A549 (cell line): Measurements from ENCODE around the gene BAHCC1. TPM values are rescaled to one million over a fixed set of nuclear protein-coding genes. Genes with fewer than 3 reads are reported as not detected.
A peak's percentile ranks its signal among the peaks of the same experiment; 100 is the strongest.

Source experiments
- ATAC-seq, 2 experiments: fragments of 200-7000 bp in 1 of 2; fragments of >200 bp in 1 of 2; cut with Nextera tagmentation in 1 of 2; cut with Tn5 transposase in 1 of 2; 3 replicates each; pipeline versions ENCODE4 v1.8.0 to v1.9.1; 2018 to 2020; ENCODE audit warnings: mild to moderate bottlenecking in 1 of 2, moderate library complexity in 1 of 2
- CTCF ChIA-PET: fragments of 300-600 bp; sonication (Branson Sonifier 250); formaldehyde crosslinking; extraction: SDS; loops from one replicate; lab custom pipeline; 2021; ENCODE audit warnings: antibody characterized with exemption, inconsistent platforms; lab: Yijun Ruan, JAX
- POLR2A ChIA-PET: fragments of 350-600 bp; formaldehyde crosslinking; extraction: SDS; loops from one replicate; lab custom pipeline; 2021; ENCODE audit warnings: antibody characterized with exemption, inconsistent platforms; lab: Yijun Ruan, JAX
- DNase-seq, 2 experiments: peaks; one replicate each; pipeline versions ENCODE4 v3.0.0 to v3.0.0-alpha.2; 2011 to 2016; ENCODE audit warnings: low read depth in 1 of 2, low spot score in 1 of 2
- FAIRE-seq: peaks from 2 replicates; lab custom pipeline; 2011; peaks lifted over from hg19 to GRCh38; lab: Jason Lieb, UNC
- H3K27ac ChIP-seq, 2 experiments: fragments of >200 bp; sonication (Bioruptor Twin); formaldehyde crosslinking; 3 replicates each; pipeline ENCODE4 v1.5.1; 2016 to 2017
- H3K4me1 ChIP-seq: fragments of >200 bp; sonication (Bioruptor Twin); formaldehyde crosslinking; 3 replicates; pipeline ENCODE4 v1.6.1; 2016
- H3K4me2 ChIP-seq: fragments of >200 bp; sonication (Bioruptor Twin); formaldehyde crosslinking; 3 replicates; pipeline ENCODE4 v1.6.1; 2016
- H3K4me3 ChIP-seq: fragments of >200 bp; sonication (Bioruptor Twin); formaldehyde crosslinking; 3 replicates; pipeline ENCODE4 v1.5.1; 2016
- H3K9me3 ChIP-seq: fragments of >200 bp; sonication (Bioruptor Twin); formaldehyde crosslinking; 3 replicates; pipeline ENCODE4 v1.6.1; 2016
- ATOH8 ChIP-seq: fragments of 250-450 bp; sonication (Bioruptor Pico); IDR thresholded peaks from 2 replicates; pipeline ENCODE4 v1.5.0; 2020; ENCODE audit warnings: low read depth, mild to moderate bottlenecking, moderate library complexity
- E2F6 ChIP-seq: IDR thresholded peaks from 2 replicates; pipeline ENCODE4 v1.6.1; 2012; ENCODE audit warnings: low read depth, borderline replicate concordance
- EHMT2 ChIP-seq: fragments of 200-600 bp; sonication (generic); IDR thresholded peaks from 2 replicates; pipeline ENCODE4 v1.6.1; 2016; ENCODE audit warnings: antibody characterized with exemption, low read depth, mild to moderate bottlenecking, moderate library complexity
- EP300 ChIP-seq, 2 experiments: fragments of >200 bp; sonication (Bioruptor Twin); formaldehyde crosslinking; IDR thresholded peaks; 2 replicates in 1 of 2; 3 replicates in 1 of 2; pipeline ENCODE4 v1.6.1; 2016 to 2017
- ESRRA ChIP-seq: fragments of 150-350 bp; IDR thresholded peaks from 2 replicates; pipeline ENCODE4 v1.6.1; 2014; ENCODE audit warnings: mild to moderate bottlenecking, low read length, borderline replicate concordance
- GATA3 ChIP-seq: IDR thresholded peaks from 2 replicates; pipeline ENCODE4 v1.6.1; 2012; ENCODE audit warnings: borderline replicate concordance
- HDAC2 ChIP-seq: fragments of 200-600 bp; sonication (generic); IDR thresholded peaks from 2 replicates; pipeline ENCODE4 v1.6.1; 2016
- HMGXB4 ChIP-seq: fragments of 250-450 bp; sonication (Bioruptor Pico); IDR thresholded peaks from 2 replicates; pipeline ENCODE4 v1.5.0; 2021; ENCODE audit warnings: mild to moderate bottlenecking, moderate library complexity, borderline replicate concordance
- HOXB13 ChIP-seq: fragments of 250-450 bp; sonication (Bioruptor Pico); IDR thresholded peaks from 2 replicates; pipeline ENCODE4 v1.5.0; 2020; ENCODE audit warnings: low read depth, mild to moderate bottlenecking, moderate library complexity
- KDM5A ChIP-seq: fragments of 200-600 bp; sonication (generic); IDR thresholded peaks from 2 replicates; pipeline ENCODE4 v1.6.1; 2016; ENCODE audit warnings: antibody characterized with exemption, mild to moderate bottlenecking
- NFE2L2 ChIP-seq: fragments of 150-350 bp; conservative IDR thresholded peaks from 2 replicates; pipeline ENCODE4 v1.6.1; 2014; ENCODE audit warnings: low read length
- NR3C1 ChIP-seq: fragments of >200 bp; sonication (Bioruptor Twin); formaldehyde crosslinking; IDR thresholded peaks from 3 replicates; pipeline ENCODE4 v1.6.1; 2017
- PBX3 ChIP-seq: IDR thresholded peaks from 2 replicates; pipeline ENCODE4 v1.6.1; 2012
- PHF8 ChIP-seq: fragments of 200-600 bp; sonication (generic); IDR thresholded peaks from 2 replicates; pipeline ENCODE4 v1.6.1; 2016; ENCODE audit warnings: low read depth, mild to moderate bottlenecking, antibody characterized with exemption, moderate library complexity, borderline replicate concordance
- RCOR1 ChIP-seq: fragments of 150-350 bp; IDR thresholded peaks from 2 replicates; pipeline ENCODE4 v1.6.1; 2014; ENCODE audit warnings: antibody characterized with exemption, low read length, low read depth
- REST ChIP-seq: fragments of 200-600 bp; sonication (generic); IDR thresholded peaks from 2 replicates; pipeline ENCODE4 v1.6.1; 2016; ENCODE audit warnings: antibody characterized with exemption, mild to moderate bottlenecking, moderate library complexity
- SREBF2 ChIP-seq: fragments of 450-650 bp; IDR thresholded peaks from 2 replicates; pipeline ENCODE4 v1.6.1; 2014; ENCODE audit warnings: mild to moderate bottlenecking, moderate library complexity
- USF2 ChIP-seq: fragments of 450-650 bp; IDR thresholded peaks from 2 replicates; pipeline ENCODE4 v1.6.1; 2014; ENCODE audit warnings: antibody characterized with exemption
- ZC3H11A ChIP-seq: fragments of 450-650 bp; IDR thresholded peaks from 2 replicates; pipeline ENCODE4 v1.6.1; 2014; ENCODE audit warnings: antibody characterized with exemption, mild to moderate bottlenecking
- ZSCAN20 ChIP-seq: fragments of 250-450 bp; sonication (Bioruptor Pico); IDR thresholded peaks from 2 replicates; pipeline ENCODE4 v1.8.0; 2022; ENCODE audit warnings: mild to moderate bottlenecking, moderate library complexity
- WGBS: methylation state at CpG from one replicate; pipeline ENCODE4 v1.1.6; 2017; ENCODE audit errors: missing lambda C conversion rate; 5-methylcytosine and 5-hydroxymethylcytosine counted together
- polyA plus RNA-seq, 4 experiments: library from polyadenylated mRNA; depleted of rRNA in 3 of 4; stranded (reverse); fragments of >200 nt; fragmentation: RNase III in 1 of 4; extraction: RNeasy Plus Mini Kit Qiagen cat#74134 plus additional on column Dnase treatment in 1 of 4; gene quantifications; 2 replicates in 3 of 4; 3 replicates in 1 of 4; pipeline ENCODE4 v1.2.3, GENCODE V29; 2011 to 2017

BAHCC1 gene
- polyA plus RNA-seq, 2 of the 4 experiments (the other 2 are of a cell fraction), result 2.6 to 5.8 TPM

- TF ChIP-seq SREBF2, result no peak
- no peak for TF ChIP-seq EHMT2
- TF ChIP-seq, all 56 proteins: peak for 0
These were observed 87.4 kb downstream of the BAHCC1 start (continued) for GRCh38 chr17:81482673-81483072.

- no peak for ATAC-seq
- peak overlapping the region in 1 of 2 experiments; percentile 89; a peak in 2 of 6 replicates for H3K27ac ChIP-seq
- no peak for DNase-seq
- TF ChIP-seq ATOH8 (CRISPR knock-in tag), result no peak
- TF ChIP-seq GATA3, result no peak
- no peak for TF ChIP-seq ESRRA
- CTCF ChIA-PET, result interaction anchor here (0.7 to 8.6 kb wide), 45 partner anchors 10 to 233 kb away, joined by 3 to 184 read pairs (median 14); partner anchors contain the start of genes ACTG1 and BAHCC1
- FAIRE-seq, result no peak
- POLR2A ChIA-PET, result no interaction called here
- H3K4me1 ChIP-seq, result peaks cover 29% of the 10 kb centered on the region
- no peak overlapping the region for H3K4me3 ChIP-seq
- no peaks in the 10 kb centered on the region for H3K9me3 ChIP-seq
- 85% methylated on average over 29 of the region's 29 CpGs for WGBS
- H3K4me2 ChIP-seq, result no peak overlapping the region; the same call in 2 of the 3 replicates
These were observed 88.0 kb downstream of the BAHCC1 start for GRCh38 chr17:81483085-81483861.

- no peak overlapping the region for H3K4me3 ChIP-seq
- no peaks in the 10 kb centered on the region for H3K9me3 ChIP-seq
- ATAC-seq (0 out of 6 replicates have a peak, but pooled peaks of 1 of the 2 experiments have one; percentile 0), DNase-seq (no peak), FAIRE-seq (no peak)
- peak overlapping the region; percentile 95 for H3K4me2 ChIP-seq
- no peak for TF ChIP-seq ZC3H11A
- TF ChIP-seq RCOR1, result no peak
- TF ChIP-seq HOXB13 (CRISPR knock-in tag), result no peak
- TF ChIP-seq ZSCAN20 (CRISPR knock-in tag), result no peak
- TF ChIP-seq NR3C1, result no peak
- TF ChIP-seq NFE2L2, result no peak
- TF ChIP-seq PBX3, result no peak
- no peak for TF ChIP-seq REST
- TF ChIP-seq HDAC2, result no peak
- no peak for TF ChIP-seq PHF8
- TF ChIP-seq ESRRA, result no peak
- no peak for TF ChIP-seq KDM5A
- no peak for TF ChIP-seq HMGXB4
- no peak for TF ChIP-seq E2F6
- TF ChIP-seq EP300 (IDR thresholded peaks at IDR 0.05), result no peak
- no peak for TF ChIP-seq USF2
- ChIA-PET CTCF (interaction anchor here (0.7 to 8.6 kb wide), 53 partner anchors 10 to 295 kb away, joined by 3 to 184 read pairs (median 12); partner anchors contain the start of genes ACTG1 and BAHCC1), POLR2A (interaction anchor here (1.1 to 1.3 kb wide), 3 partner anchors 61 to 238 kb away, joined by 3 to 10 read pairs (median 3); partner anchors contain the start of gene BAHCC1)
- H3K4me1 ChIP-seq, result peaks cover 34% of the 10 kb centered on the region
- WGBS, result 64% methylated on average over 24 of the region's 32 CpGs
- peak overlapping the region; percentile 86 to 89; a peak in 5 of 6 replicates for H3K27ac ChIP-seq
These were observed 88.6 kb downstream of the BAHCC1 start for GRCh38 chr17:81483862-81484194.
